ENCODE data around the gene HARBI1. TPM values are rescaled to one million over a fixed set of nuclear protein-coding genes. Genes with fewer than 3 reads are reported as not detected.
A peak's percentile ranks its signal among the peaks of the same experiment; 100 is the strongest.

Gene HARBI1, protein sequence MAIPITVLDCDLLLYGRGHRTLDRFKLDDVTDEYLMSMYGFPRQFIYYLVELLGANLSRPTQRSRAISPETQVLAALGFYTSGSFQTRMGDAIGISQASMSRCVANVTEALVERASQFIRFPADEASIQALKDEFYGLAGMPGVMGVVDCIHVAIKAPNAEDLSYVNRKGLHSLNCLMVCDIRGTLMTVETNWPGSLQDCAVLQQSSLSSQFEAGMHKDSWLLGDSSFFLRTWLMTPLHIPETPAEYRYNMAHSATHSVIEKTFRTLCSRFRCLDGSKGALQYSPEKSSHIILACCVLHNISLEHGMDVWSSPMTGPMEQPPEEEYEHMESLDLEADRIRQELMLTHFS
- 1.9 TPM for total RNA-seq
- long read RNA-seq, partial matches to known transcripts = 0 of 3 reads
- long read RNA-seq, other reads (novel, unspliced or antisense) = 0 of 3 reads

GRCh38 chr11:46617134-46617971 is at the start of gene HARBI1, which contains the start of gene ATG13:
Gene HARBI1 (minus strand): TSS chr11:46617227. CDS start chr11:46616237, 990 bp downstream.
Gene ATG13 (plus strand): TSS chr11:46617553. CDS start chr11:46644292, 26,739 bp downstream.
- peak; percentile 99 for ATAC-seq (ENCODE audit: poor library complexity)
- DNase-seq = peak; percentile 94
- intact Hi-C loops (cut with DNase I) = loop anchor here (10.0 kb wide), 1 partner anchor 77 kb away; no protein-coding TSS in a partner anchor

GRCh38 chr11:46666516-46666915 is 49.5 kb upstream of the HARBI1 start:
- ATAC-seq (ENCODE audit: poor library complexity) = peak; percentile 72
- DNase-seq = no peak
- intact Hi-C loops (cut with DNase I) = no loop called here

- no peak for DNase-seq
- no peak for ATAC-seq (ENCODE audit: poor library complexity)
- intact Hi-C loops (cut with DNase I) = no loop called here
Measured at GRCh38 chr11:46665356-46665755, 48.3 kb upstream of the HARBI1 start.

- no peak for ATAC-seq (ENCODE audit: poor library complexity)
- no peak for DNase-seq
- intact Hi-C loops (cut with DNase I) = no loop called here
Measured at GRCh38 chr11:46664612-46665011, 47.6 kb upstream of the HARBI1 start.

GRCh38 chr11:46663277-46663940 is 46.4 kb upstream of the HARBI1 start:
- ATAC-seq (ENCODE audit: poor library complexity) (no peak), DNase-seq (no peak)
- intact Hi-C loops (cut with DNase I) = no loop called here

DNA sequence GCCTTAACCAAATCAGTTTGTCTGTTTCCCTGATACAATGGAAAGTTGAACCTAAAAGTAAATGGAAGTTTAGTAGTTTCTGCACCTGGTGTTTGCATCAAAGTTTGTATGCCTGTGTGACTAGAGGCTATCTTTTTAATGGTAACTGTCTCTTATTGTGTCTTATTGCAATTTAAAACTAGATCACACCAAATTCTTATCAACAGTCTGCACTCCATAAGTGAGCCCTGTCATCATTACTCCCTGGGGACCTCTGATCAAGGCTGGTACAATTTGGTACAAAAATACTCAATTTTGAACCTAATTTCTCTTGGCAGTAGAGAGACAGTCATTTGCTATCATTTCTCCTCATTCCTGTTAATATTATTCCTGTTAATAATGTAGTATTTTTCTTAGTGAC is 45.3 kb upstream of the HARBI1 start:
- no peak for ATAC-seq (ENCODE audit: poor library complexity)
- no peak for DNase-seq
- intact Hi-C loops (cut with DNase I) = no loop called here

- DNase-seq = no peak
- intact Hi-C loops (cut with DNase I) = no loop called here
- no peak for ATAC-seq (ENCODE audit: poor library complexity)
Measured at GRCh38 chr11:46661836-46662235, 44.8 kb upstream of the HARBI1 start.

GRCh38 chr11:46659908-46660307 is 42.9 kb upstream of the HARBI1 start:
- ATAC-seq (ENCODE audit: poor library complexity) = peak; percentile 57
- intact Hi-C loops (cut with DNase I) = no loop called here
- DNase-seq = no peak

DNA sequence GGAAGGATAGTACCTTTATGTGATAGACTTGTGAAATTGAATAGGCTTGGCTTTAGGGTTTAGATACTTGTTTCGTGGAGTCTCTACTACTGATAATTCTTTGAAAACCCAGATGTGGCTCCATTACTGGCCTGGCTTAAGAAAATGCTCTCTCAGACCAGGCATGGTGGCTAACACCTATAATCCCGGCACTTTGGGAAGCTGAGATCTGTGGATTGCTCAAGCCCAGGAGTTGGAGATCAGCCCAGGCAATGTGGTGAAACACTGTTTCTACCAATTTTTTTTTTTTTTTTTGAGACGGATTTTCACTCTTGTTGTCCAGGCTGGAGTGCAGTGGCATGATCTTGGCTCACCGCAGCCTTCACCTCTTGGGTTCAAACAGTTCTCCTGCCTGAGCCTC is 41.2 kb upstream of the HARBI1 start:
- peak; percentile 74 for ATAC-seq (ENCODE audit: poor library complexity)
- intact Hi-C loops (cut with DNase I) = no loop called here
- DNase-seq = peak; percentile 71

- peak; percentile 46 for ATAC-seq (ENCODE audit: poor library complexity)
Measured at GRCh38 chr11:46657186-46657585, 40.2 kb upstream of the HARBI1 start.

DNA sequence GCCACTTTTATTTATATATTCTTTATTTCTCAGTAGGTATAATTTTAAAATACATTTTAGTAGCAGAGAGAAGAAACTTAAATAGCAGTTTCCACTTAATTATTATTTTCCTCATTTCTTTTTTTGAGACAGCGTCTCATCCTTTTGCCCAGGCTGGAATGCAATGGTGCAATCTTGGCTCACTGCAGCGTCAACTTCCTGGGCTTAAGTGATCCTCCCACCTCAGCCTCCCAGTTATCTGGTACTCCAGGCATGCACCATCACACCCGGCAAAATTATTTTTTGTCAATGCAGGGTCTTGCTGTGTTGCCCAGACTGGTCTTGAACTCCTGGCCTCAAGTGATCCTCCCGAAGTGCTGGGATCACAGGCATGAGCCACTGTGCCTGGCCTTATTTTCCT is 38.6 kb upstream of the HARBI1 start:
- ATAC-seq (ENCODE audit: poor library complexity) (no peak), DNase-seq (no peak)
- intact Hi-C loops (cut with DNase I) = no loop called here

More at GRCh38 chr11:46657186-46657585, 40.2 kb upstream of the HARBI1 start:
- intact Hi-C loops (cut with DNase I) = no loop called here
- no peak for DNase-seq

- DNase-seq (no peak), ATAC-seq (ENCODE audit: poor library complexity) (peak; percentile 94)
- intact Hi-C loops (cut with DNase I) = no loop called here
Measured at GRCh38 chr11:46649180-46649738, 32.2 kb upstream of the HARBI1 start.

DNA sequence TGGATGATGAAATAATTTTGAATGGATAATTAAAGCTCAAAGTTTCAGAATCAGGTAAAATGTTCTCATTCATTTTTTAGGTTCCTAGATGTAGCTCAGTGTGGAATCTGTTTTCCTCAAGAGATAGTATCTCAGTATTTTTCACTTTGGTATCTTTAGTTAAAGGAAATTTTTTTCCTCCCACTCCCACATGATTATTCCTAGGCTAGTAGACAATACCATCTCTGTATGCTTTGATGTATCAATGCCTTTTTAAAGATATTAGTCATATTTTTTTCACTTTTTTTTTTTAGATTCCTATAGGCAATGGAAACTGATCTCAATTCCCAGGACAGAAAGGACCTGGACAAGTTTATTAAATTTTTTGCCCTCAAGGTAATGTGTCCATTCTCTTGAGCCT is 27.0 kb upstream of the HARBI1 start:
- ATAC-seq (ENCODE audit: poor library complexity) (no peak), DNase-seq (no peak)
- intact Hi-C loops (cut with DNase I) = no loop called here

GRCh38 chr11:46643531-46643930 is 26.5 kb upstream of the HARBI1 start:
- DNase-seq (no peak), ATAC-seq (ENCODE audit: poor library complexity) (no peak)
- intact Hi-C loops (cut with DNase I) = no loop called here

GRCh38 chr11:46642627-46643335 is 25.8 kb upstream of the HARBI1 start:
- ATAC-seq (ENCODE audit: poor library complexity) (no peak), DNase-seq (no peak)
- intact Hi-C loops (cut with DNase I) = no loop called here

- DNase-seq = no peak
- intact Hi-C loops (cut with DNase I) = no loop called here
- no peak for ATAC-seq (ENCODE audit: poor library complexity)
Measured at GRCh38 chr11:46641639-46642038, 24.6 kb upstream of the HARBI1 start.

- intact Hi-C loops (cut with DNase I) = no loop called here
- ATAC-seq (ENCODE audit: poor library complexity) (no peak), DNase-seq (no peak)
Measured at GRCh38 chr11:46640036-46640788, 23.2 kb upstream of the HARBI1 start.

Measured in Right ventricle myocardium superior (tissue), 1 donor.